ENCODE measurements around the gene PIP5KL1.

The PIP5KL1 gene

DNA sequence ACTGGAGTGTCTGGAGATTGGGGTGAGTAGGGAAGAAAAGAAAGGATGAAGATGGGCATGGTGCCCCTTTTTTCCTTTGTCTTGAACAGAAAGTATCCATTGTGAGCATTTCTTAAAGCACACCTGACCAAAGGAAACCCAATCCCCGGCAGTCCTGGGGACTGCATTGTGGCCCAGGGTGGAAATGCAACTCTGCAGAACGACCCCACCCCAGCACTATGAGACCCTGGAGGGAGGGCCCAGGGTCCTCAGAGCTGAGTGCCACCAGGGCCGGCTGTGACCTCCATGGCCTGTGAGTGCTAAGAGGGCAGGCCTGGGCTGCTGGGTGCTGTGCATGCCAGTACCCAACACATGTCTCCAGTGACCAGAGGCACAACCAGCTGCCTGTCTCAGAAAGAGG is 31.7 kb upstream of the PIP5KL1 start:
- H3K4me3 ChIP-seq (replicated peaks in 1 of 2; ENCODE audit: low read depth in 2 of 2, low read length in 2 of 2): no peak overlapping the region
- TF ChIP-seq, protein P1, sequence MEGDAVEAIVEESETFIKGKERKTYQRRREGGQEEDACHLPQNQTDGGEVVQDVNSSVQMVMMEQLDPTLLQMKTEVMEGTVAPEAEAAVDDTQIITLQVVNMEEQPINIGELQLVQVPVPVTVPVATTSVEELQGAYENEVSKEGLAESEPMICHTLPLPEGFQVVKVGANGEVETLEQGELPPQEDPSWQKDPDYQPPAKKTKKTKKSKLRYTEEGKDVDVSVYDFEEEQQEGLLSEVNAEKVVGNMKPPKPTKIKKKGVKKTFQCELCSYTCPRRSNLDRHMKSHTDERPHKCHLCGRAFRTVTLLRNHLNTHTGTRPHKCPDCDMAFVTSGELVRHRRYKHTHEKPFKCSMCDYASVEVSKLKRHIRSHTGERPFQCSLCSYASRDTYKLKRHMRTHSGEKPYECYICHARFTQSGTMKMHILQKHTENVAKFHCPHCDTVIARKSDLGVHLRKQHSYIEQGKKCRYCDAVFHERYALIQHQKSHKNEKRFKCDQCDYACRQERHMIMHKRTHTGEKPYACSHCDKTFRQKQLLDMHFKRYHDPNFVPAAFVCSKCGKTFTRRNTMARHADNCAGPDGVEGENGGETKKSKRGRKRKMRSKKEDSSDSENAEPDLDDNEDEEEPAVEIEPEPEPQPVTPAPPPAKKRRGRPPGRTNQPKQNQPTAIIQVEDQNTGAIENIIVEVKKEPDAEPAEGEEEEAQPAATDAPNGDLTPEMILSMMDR (IDR thresholded peaks at IDR 0.05; ENCODE audit: low read depth, low read length): no peak

DNA sequence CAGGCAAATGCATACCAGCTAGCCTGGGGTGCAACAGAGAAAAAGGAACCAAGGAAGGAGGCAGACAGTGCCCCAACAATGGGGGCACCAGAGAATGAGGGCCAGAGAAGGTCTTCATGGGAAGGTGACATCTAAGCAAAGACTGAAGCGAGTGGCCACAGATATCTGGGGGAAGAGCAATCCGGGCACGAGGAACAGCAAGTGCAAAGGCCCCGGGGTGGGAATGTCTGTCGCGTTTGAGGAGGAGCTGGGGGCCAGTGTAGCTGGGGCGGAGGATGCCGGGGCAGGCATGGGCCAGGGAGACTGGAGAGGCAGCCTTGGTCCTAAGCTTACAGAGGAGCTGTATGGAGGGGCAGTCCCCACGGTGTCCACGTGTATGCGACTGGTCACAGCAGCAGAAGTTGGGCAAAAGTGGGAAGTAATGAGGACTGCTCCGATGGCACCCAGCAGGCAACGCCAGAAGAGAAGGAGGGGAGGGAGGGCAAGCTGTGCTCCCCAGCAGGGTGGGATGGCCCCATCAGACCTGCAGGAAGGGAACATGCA is 31.1 kb upstream of the PIP5KL1 start:
- TF ChIP-seq, protein P1 (IDR thresholded peaks at IDR 0.05; ENCODE audit: low read depth, low read length): no peak
- H3K4me3 ChIP-seq (replicated peaks in 1 of 2; ENCODE audit: low read depth in 2 of 2, low read length in 2 of 2): no peak overlapping the region
- DNase-seq (ENCODE audit: low read depth in 2 of 2): no peak

More for the DNA sequence above, 31.7 kb upstream of the PIP5KL1 start:
- no peak for DNase-seq (ENCODE audit: low read depth in 2 of 2)

DNA sequence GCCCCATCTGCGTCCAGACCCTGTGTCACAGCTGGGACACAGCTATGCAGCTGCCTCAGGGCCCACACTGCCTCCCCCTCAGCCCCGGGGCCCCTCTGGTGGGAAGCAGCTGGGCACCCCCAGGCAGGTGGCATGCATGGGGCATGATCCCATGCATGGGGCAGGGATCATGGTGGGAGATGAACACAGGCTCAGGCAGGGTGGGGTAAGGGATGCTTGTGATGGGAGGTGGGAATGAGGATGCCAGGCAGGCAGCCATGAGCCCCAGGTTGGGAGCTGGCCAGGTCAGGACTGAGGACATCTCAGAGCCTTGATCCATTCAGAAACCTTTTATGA is 30.5 kb upstream of the PIP5KL1 start:
- no peak for DNase-seq (ENCODE audit: low read depth in 2 of 2)
- no peak overlapping the region for H3K4me3 ChIP-seq (replicated peaks in 1 of 2; ENCODE audit: low read depth in 2 of 2, low read length in 2 of 2)
- TF ChIP-seq, protein P1 (IDR thresholded peaks at IDR 0.05; ENCODE audit: low read depth, low read length): no peak

DNA sequence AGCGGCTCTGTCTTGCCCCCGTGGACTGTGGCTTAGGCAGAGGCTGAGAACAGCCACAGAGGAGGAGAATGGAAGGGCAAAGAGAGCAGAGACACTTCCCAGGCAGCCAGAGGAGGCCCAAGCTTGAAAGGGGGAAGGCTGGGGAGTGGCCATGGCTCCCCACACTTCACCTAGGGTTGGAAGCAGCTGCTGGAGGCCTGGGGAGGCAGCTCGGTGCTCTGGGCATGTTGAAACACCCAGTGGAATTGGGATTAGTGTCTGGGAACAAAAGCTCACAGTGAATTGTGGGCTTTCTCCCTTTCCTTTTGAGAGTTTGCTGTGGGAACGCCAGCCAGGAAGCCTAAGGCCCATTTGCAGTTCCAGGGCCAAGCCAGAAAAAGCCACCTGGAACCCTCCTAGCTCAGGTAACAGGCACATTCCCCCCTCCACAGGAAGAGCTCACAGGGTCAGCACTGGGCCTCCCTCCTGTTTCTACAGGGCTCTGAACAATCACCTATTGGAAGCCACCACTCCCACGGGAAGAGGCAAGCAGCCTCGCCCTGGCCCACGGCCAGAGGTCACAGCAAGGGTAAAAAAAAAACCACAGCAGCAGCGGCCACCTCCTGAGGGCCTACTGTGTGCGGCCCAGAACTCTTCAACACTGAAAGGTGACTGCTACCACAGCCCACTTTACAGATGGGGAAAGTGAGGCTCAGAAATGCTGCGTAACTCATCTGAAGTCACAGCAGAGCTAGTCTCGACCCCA is 30.0 kb upstream of the PIP5KL1 start:
- TF ChIP-seq, protein P1 (IDR thresholded peaks at IDR 0.05; ENCODE audit: low read depth, low read length): no peak
- DNase-seq (ENCODE audit: low read depth in 2 of 2): no peak
- no peak overlapping the region for H3K4me3 ChIP-seq (replicated peaks in 1 of 2; ENCODE audit: low read depth in 2 of 2, low read length in 2 of 2)

DNA sequence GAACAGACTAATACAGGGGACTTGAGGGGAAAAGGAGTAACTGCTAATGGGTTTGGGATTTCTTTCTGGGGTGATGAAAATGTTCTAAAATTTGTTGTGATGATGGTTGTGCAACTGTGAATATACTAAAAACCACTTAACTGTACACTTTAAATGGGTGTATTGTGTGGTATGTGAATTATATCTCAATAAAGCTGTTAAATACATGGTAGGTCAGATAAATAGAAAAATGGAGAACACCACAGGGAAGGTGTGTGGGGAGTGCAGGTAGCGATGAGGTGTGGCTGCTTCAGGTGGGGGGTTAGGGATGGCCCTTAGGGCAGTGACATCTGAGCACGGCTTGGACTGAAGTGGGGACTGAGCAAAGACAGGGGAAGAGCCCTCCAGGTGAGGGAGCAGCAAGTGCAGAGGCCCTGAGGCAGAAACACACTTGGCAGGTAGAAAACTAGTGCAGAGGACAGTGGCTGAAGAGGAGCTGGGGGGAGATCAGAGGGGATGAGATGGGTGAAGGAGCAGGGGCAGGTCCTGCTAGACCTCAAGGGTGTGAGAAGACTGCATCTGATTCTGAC is 29.3 kb upstream of the PIP5KL1 start:
- TF ChIP-seq, protein P1 (IDR thresholded peaks at IDR 0.05; ENCODE audit: low read depth, low read length): no peak
- DNase-seq (ENCODE audit: low read depth in 2 of 2): no peak
- H3K4me3 ChIP-seq (replicated peaks in 1 of 2; ENCODE audit: low read depth in 2 of 2, low read length in 2 of 2): no peak overlapping the region

DNA sequence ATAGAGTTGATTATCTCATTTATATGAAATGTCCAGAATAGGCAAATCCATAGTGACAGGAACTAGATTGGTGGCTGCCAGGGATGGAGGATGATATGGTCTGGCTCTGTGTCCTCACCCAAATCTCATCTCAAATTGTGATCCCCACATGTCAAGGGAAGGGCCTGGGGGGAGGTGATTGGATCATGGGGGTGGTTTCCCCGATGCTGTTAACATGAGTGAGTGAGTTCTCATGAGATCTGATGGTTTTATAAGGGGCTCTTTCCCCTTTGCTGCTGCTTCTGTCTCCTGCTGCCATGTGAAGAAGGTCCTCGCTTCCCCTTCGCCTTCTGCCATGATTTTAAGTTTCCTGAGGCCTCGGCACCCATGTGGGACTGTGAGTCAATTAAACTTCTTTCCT is 28.8 kb upstream of the PIP5KL1 start:
- no peak for DNase-seq (ENCODE audit: low read depth in 2 of 2)
- H3K4me3 ChIP-seq (replicated peaks in 1 of 2; ENCODE audit: low read depth in 2 of 2, low read length in 2 of 2): no peak overlapping the region
- TF ChIP-seq, protein P1 (IDR thresholded peaks at IDR 0.05; ENCODE audit: low read depth, low read length): no peak
